ENCODE measurements around the gene PLAAT1. TPM values are rescaled to one million over a fixed set of nuclear protein-coding genes. Genes with fewer than 3 reads are reported as not detected.

Gene PLAAT1
- total and polyA plus RNA-seq, 10 of the 15 experiments (the other 5 are each of a cell fraction or from before 2014, with no cell fraction given), result not detected

DNA sequence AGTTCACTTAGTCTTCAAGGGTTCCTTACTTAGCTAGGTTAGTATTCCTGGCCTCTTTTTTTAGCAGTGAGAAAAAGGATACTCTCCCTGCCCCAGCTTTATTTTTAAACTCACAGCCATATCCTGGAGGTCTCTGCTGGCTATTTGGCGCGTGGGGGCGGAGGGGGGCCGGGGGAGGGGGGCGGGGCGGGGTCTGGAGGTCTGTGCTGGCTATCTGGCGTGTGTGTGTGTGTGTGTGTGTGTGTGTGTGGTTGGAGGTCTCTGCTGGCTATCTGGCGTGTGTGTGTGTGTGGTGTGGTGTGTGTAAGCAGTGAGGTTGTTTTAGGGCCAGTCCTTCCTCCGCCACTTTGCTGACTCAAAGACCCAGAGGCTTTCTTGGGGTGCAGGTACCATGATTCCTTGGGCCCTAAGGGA is 579 bp upstream of the PLAAT1 start:
- Histone ChIP-seq H3K27ac (ENCODE audit: control insufficient read depth, insufficient read depth) (no peak overlapping the region), H3K9ac (ENCODE audit: control insufficient read depth, insufficient read depth, low read length) (no peak overlapping the region), H3K4me1 (ENCODE audit: control insufficient read depth, insufficient read depth, low read length) (no peaks in the 10 kb centered on the region), H3K4me2 (ENCODE audit: control insufficient read depth, insufficient read depth) (peak overlapping the region; percentile 44; the same call in 1 of the 2 replicates), H3K27me3 (replicated peaks in 1 of 2; ENCODE audit: control insufficient read depth in 2 of 2, insufficient read depth in 2 of 2, low read length in 1 of 2) (peaks cover 2% of the 10 kb centered on the region in 2 experiments; a peak in 3 of 4 replicates), H3K4me3 (no peak overlapping the region), H3K9me3 (replicated peaks; ENCODE audit: control insufficient read depth, insufficient read depth, low read length) (no peaks in the 10 kb centered on the region; the same call in 2 of the 3 replicates), H3K36me3 (ENCODE audit: control insufficient read depth in 2 of 2, insufficient read depth in 2 of 2, low read length in 1 of 2) (no peaks in the 10 kb centered on the region), H4K20me1 (ENCODE audit: control insufficient read depth, insufficient read depth) (no peaks in the 10 kb centered on the region), H3K79me2 (ENCODE audit: control insufficient read depth, insufficient read depth, low read length) (no peaks in the 10 kb centered on the region), H2AFZ (ENCODE audit: control insufficient read depth, low read depth, low read length) (no peak overlapping the region)
- intact Hi-C loops (cut with micrococcal nuclease; ENCODE audit: unreplicated experiment), result no loop called here
- POLR2A ChIA-PET, result no interaction called here
- SMC1A ChIA-PET (ENCODE audit: uncharacterized antibody, unreplicated experiment), result no interaction called here
- no peak for ATAC-seq
- TF ChIP-seq RB1 (IDR thresholded peaks at IDR 0.05; ENCODE audit: borderline replicate concordance) (no peak), ZBTB4 (CRISPR knock-in tag; IDR thresholded peaks at IDR 0.05) (no peak), MYB (IDR thresholded peaks at IDR 0.05; ENCODE audit: borderline replicate concordance, low read depth, low read length) (no peak), RUNX3 (IDR thresholded peaks at IDR 0.05; ENCODE audit: low read length) (no peak), SUPT20H (IDR thresholded peaks at IDR 0.05; ENCODE audit: borderline replicate concordance, control insufficient read depth, low read depth, low read length) (no peak), EED (IDR thresholded peaks at IDR 0.05; ENCODE audit: low read depth) (no peak), MEF2B (IDR thresholded peaks at IDR 0.05; ENCODE audit: partially characterized antibody, poor library complexity, severe bottlenecking) (no peak)
- TF ChIP-seq, protein P1, sequence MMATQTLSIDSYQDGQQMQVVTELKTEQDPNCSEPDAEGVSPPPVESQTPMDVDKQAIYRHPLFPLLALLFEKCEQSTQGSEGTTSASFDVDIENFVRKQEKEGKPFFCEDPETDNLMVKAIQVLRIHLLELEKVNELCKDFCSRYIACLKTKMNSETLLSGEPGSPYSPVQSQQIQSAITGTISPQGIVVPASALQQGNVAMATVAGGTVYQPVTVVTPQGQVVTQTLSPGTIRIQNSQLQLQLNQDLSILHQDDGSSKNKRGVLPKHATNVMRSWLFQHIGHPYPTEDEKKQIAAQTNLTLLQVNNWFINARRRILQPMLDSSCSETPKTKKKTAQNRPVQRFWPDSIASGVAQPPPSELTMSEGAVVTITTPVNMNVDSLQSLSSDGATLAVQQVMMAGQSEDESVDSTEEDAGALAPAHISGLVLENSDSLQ (IDR thresholded peaks at IDR 0.05), result no peak
- no peak for DNase-seq (ENCODE audit: low read depth, low spot score)
- FAIRE-seq, result no peak
- in situ Hi-C loops (cut with MboI), result no loop called here
- no TSS peak for BruUV-seq (replicated peaks)
- RAD21 ChIA-PET (ENCODE audit: unreplicated experiment), result no interaction called here
- CTCF ChIA-PET, result no interaction called here
- WGBS (ENCODE audit: insufficient coverage, insufficient replicate concordance, low lambda C conversion rate, missing lambda C conversion rate), result 0% methylated on average over 2 of the region's 9 CpGs

Measured in GM12878 (cell line).